OCI-M2 (cell line): ENCODE measurements around the gene XRCC5.

Experiments used
- DNase-seq: peaks from one replicate; lab custom pipeline; 2025; ENCODE audit not compliant: unreplicated experiment; lab: John Stamatoyannopoulos, UW

The XRCC5 gene

DNA sequence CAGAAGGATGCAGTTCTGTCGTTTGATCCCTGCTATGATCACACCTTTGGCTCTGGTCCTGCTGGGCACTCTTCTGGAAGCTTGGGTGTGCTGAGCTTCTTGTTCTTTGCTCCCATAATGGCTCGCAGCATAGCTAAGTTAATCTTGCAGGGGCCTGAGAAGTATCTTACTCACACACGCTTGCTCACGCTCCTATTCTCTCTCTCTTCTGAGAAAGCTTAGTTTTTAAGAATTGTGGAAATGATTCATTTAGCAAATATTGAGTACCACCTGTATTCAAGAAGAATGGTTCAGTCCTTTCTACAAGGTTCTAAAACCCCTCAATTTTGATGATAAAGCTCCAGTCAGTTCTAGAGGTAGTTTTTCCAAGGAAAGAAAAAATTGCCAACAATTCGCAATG, 40.6 kb downstream of the XRCC5 start:
- DNase-seq = no peak

DNA sequence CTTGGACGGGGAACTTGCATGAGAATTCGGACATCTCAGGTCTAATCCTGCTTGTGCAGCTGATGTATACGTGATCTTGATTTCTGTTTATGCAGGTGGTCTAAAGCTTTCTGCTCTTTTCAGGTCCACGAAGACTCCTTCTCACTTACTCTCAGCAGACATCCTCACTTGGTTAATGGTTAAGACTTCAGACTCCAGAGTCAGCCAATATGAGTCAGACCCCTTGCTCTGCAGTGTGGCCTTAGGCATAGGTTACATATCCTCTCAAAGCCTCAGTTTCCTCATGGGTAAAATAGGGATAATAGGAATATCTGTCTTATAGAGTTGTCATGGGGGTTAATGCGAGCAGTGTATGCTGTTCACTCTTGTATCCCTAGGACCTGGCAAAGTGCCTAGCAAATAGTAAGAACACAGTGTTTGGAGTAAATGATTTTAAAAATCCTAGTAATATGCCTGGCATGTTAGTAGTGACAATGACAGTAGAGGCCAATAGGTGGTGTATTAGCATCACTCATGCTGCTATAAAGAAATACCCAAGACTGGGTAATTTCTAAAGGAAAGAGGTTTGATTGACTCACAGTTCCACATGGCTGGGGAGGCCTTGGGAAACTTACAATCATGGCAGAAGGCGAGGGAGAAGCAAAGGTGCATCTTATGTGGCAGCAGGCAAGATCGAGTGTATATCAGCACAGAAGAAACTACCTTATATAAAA, 42.3 kb downstream of the XRCC5 start:
- no peak for DNase-seq

DNA sequence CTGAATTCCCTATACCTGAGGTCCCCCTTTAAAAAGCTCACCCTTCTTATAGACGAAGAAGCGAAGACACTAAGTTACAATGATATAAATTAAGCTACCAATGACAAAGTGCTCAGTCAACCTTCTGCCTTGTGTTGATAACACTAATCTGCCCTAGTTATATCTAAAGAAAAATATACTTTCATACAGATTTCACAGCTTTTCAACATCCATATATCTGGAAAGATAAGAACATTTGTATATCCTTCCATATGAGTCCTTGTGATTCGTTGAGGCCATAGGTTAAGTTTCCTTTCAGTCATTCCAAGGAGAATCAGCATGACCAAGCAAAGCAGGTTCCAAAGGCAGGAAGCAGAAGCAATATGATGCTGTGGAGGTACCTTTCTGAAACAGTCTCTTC, 46.8 kb downstream of the XRCC5 start:
- no peak for DNase-seq

DNA sequence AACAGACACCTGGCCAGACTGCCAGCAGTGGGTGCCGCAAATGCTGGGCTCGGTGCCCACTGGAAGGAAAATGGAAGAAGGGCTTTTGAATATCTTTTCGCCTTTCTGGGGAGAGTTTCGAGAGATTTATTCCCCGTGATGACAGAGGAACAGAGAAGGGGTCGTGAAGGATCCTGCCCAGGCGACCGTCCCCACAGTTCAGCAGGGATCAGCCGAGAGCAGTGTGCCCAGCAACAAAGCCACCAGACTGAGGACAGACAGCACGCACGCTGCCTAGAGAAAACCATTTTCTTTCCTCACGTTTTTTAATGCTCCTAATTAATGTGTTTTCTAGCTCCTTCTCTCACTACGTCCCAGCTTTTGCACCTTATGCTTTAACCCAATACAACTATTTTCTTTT, 47.7 kb downstream of the XRCC5 start:
- no peak for DNase-seq

DNA sequence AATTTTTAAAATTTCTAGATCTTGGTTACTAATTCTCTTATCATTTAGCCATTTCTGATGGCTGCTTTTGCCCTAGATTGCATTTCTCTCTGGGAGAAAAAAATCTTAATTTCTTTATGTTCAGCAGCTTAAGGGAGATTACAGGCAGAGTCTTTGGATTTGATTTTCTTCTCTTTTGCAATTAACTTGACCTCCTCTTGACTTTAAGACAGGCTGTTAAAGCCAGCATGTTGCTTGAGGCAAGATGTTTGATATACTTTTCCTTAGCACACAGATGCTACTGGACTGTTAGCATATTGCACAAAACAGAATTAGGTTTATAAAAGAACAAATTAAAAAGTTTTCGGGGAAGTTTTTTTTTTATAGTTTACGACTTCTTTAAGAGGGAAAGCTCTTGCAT, 50.0 kb downstream of the XRCC5 start:
- DNase-seq = no peak

DNA sequence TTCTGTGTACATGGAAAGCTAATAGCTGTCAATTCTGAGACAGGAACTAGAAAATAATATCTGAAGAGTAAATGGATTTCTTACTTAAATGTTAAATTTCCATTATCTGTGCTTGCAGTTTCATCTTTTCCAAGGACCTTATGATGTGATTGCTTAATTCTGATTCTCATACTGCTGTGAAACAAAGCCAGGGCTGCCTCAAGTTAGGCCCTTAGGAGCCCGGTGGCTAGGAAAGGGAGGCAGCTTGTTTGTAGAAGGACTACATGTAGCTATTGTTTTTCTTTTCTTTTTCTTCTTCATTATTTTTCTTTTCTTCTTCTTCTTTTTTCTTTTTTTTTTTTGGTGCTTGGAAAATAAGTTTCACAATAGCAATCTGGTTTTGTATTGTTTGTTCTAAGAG, 50.5 kb downstream of the XRCC5 start:
- no peak for DNase-seq

DNA sequence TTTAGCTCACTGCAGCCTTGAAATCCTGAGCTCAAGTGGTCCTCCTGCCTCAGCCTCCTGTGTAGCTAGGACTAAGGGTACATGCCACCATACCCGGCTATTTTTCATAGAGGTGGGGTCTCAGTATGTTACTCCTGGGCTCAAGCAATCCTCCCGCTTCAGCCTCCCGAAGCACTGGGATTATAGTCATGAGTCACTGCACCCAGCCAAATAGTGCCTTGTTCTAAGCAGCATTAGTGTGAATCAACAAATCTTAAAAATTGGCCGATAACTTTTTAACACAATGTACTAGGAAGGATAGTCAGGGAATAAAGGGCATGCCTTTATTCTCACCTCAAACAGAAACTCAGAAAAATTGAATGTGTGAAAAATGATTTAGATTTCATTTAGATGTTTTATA, 51.6 kb downstream of the XRCC5 start:
- no peak for DNase-seq

DNA sequence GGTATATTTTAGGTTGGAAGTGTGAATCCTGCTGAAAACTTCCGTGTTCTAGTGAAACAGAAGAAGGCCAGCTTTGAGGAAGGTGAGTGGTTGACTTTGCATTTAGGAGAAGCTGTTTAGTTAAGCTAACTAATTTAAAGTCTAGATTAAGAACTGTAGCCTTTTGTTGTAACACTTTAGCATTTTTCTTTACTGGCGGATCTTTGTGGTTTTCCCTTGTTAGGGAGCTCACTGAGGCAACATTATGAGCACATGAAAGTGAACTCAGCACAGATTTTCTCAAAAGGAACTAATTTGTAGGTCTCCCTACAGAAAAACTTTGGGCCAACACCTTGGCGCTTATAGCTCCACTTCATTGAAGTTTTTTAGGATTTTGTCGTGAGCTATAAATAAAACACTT, 52.8 kb downstream of the XRCC5 start:
- DNase-seq = no peak

DNA sequence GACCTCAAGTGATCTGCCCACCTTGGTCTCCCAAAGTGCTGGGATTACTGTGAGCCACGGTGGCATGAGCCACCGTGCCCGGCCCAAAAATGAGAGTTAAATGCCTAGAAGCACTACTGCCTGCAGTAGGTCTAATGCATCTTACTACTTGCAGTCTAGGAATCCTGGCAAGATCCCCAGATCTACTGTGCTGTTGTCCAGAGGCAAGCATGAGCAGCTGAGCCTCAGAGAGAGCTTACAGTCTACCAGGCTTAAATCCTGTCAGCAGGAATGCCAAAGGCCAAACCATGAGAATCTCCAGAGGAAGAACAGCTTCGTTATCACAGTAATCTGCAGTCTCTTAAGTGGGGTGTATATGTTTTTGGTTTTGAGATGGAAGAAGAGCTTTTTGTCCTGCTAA, 54.4 kb downstream of the XRCC5 start:
- no peak for DNase-seq

DNA sequence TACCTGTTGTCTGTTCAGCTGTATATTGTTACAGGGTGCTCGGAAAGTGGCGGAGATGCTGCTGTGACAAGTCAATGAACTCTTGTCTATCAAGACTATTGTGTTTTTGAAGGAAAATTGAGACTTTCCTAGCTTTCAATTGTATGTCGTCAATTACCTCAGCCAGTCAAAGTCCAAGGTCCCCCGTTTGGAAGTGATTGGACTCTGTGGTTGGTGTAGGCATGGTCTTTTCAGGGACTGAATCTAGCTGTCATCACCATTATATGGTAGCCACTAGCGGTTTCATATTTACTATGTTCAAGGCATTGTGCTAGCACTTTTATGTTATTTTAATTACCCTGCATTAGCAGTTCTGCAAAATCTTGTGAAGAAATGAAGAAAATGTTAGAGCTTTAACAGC, 54.9 kb downstream of the XRCC5 start:
- no peak for DNase-seq

DNA sequence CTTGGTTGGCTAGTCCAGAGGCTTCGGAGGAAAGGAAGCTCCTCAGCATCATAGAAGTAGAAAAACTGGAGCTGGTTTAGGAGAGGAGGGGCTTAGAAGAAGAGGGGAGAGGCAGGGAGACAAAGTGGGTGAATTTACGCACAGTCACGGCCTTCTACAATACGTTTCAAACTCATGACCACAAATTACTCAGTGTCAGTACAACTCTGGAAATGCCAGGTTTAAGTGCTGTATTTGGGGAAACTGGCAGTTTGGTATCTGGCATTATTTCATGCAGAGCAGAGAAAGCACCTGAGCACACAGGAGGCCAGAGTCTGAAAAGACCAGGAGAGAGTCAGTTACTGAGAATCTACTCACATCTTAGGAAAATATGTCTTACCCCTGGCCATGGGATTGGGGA, 55.4 kb downstream of the XRCC5 start:
- DNase-seq = no peak

DNA sequence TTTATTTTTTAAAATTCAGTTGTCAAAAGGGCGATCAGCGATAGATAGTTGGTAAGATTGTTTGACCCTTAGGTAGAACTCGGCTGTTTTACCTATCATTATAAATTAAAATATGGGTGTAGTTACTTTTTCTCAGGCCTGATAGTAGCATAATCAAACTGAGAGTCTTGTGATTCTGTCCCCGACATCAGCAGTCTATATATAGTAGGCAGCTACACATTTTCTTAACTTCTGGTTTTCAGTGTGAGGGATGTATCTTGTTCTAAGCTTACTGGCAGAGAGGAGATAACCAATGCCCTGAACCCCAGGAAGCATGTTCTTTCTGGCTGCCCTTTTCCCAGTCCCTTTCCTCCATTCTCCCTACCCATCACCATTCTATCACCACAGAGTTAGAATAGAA, 56.6 kb downstream of the XRCC5 start:
- DNase-seq = no peak

DNA sequence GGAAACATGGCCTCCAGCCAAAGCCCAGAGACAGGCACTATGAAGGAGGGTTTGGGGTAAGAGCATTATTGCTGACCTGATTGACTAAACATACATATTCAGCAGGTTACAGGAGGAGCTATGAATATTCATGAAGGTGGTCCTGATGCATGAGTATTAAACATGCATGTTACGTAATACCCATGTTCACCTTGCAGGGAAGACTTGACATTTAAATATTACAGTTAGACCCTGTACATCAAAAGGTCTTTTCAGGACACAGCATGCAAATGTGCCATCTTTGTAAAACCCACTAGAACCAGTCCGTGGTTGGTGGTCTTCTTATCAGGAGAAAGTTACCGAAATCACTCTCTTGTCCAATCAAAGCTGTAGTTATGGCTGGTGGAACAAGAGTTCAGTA, 59.9 kb downstream of the XRCC5 start:
- DNase-seq = no peak

DNA sequence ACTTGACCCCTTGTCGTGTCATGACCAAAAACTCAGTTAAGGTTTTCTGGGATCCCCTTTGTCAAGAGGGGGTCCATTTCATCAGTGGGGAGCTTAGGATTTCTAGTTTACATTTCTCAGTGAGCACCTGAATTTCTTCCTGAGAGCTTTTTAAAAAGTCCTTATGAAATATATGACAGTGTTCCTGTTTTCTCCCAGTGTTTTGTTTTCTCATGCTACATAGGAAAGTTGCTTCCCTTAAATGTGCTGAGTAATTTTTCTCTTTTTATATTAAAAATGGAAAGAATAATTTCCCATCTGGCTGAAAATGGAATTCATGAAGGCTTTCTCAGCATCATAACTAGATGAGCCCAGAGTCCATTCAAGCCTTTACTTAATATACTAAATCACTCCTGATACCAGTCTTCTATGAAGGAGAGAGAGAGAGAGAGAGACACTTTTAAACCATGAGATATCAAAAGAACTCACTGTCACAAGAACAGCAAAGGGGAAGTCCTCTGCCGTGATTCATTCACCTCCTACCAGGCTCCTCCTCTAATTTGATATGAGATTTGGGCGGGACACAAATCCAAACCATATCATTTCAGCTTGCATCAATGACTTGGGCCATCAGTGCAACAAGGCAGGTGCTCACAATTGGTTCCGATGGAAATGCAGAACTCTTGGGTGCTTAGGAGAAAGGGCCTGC, 61.1 kb downstream of the XRCC5 start:
- no peak for DNase-seq

DNA sequence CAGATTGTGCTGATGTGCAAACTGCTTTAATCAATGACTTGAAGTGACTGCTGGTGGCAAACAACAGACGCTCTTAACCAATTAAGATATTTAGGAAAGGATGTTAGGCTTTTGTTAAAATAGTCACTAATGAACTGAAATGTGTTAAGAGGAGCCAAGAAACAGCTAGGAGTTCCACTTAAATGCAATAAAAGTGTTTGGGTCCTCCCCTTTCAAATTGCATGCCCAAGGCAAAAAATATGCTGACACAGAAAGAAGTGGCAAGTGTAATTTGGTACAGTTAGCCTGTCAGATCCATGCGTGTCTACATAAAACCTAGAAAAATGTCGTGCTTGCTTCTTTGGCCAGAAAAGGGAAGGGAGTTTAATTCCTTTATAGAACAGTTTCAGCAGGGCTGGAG, 61.9 kb downstream of the XRCC5 start:
- no peak for DNase-seq

DNA sequence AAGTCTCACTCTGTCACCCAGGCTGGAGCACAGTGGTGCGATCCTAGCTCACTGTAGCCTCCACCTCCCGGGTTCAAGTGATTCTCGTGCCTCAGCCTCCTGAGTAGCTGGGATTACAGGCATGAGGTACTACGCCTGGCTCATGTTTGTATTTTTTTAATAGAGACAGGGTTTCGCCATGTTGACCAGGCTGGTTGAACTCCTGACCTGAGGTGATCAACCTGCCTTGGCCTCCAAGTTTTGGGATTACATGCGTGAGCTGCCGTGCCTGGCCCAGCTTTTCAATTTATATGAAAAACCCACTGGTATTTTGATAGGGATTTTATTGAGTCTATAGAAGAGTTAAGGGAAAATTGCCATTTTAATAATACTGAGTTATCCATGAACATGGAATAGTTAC, 63.3 kb downstream of the XRCC5 start:
- no peak for DNase-seq

DNA sequence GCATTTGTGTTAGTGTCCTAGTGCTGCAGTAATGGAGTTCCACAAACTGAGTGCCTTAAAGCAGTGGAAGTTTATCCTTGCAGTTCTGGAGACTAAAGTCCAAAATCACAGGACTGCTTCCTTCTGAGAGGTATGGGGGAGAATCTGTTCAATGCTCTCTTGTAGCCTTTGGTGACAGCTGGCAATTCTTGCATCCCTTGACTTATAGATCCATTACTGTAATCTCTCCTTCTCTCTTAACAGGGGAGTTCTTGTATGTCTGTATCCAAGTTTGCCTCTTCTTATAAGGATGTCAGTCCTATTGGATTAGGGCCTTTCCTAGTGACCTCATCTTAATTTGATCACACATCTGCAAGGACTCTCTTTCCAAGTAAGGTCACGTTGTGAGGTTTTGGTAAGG, 69.9 kb downstream of the XRCC5 start:
- DNase-seq = no peak

DNA sequence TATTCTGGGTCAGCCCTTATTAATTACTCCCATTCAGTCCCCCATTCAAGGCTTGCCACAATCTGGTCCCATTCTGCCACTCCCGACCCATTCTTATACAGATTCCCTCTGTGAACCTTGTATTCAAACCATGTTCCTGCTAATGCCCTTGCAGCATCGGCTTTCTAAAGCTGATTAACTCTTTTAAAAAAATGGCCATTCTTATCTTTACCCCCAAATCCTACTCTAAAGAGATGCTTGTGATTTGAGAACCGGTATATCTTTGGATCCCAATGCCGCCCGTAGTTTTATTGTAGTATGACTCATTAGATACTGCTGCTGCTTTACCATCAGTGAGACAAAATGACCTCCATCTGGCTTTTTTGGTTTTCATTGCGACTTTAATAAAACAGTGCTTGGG, 72.2 kb downstream of the XRCC5 start:
- no peak for DNase-seq

DNA sequence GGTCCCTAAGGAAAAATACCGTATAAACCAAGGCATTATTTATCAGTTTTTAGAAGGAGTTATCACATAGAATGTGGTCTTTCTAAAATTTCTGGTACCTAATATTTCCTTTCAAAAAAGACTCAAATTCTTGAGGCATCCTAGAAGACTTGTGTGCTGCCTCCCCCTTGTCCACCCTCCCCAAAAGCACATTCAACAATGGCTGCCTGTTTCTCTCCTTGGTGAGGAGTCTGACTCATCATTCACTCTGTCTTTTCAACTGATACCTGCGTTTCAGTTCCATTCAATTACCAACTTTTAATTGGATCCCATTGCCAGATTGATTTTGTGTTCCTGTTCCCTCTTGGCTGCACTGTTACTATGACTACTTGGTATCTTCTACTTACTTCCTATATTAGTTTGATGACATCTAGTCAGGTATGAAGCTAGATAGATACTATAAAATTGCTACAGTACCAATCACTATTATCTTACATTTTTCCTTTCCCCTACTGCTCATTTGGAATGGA, 72.9 kb downstream of the XRCC5 start:
- DNase-seq = no peak

DNA sequence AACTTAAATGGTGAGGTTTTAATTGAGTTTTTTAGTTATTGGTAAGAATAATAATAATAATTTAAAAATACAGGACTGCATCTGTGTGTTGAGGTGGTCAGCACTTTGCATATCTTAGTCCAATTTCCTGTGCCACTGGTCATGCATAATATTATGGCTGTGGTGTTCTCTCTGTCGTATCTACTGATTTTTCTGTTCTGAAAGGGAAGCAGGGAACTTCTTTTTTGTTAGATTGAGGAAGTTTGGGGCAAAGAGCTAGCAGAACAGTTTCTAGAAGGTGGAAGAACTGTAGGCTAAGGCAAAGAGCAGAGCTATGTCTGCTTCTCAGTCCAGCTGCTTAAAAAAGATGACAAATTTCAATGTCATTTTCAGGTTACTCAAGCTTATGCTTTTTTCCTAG, 74.3 kb downstream of the XRCC5 start:
- no peak for DNase-seq

DNA sequence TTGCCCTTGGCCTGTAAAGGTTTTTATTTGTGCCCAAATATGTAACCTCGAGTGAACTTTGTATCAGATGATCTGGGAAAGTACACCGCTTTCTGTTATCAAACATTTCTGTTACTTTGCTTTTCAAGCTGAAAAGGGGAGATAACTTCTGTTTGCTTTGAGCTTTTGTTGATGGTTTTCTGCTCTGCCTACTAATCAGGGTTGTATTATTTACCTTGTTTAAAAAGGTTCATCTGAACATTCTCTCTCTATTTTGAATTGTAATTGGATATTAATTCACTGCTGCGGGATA, 79.4 kb downstream of the XRCC5 start:
- DNase-seq = no peak

DNA sequence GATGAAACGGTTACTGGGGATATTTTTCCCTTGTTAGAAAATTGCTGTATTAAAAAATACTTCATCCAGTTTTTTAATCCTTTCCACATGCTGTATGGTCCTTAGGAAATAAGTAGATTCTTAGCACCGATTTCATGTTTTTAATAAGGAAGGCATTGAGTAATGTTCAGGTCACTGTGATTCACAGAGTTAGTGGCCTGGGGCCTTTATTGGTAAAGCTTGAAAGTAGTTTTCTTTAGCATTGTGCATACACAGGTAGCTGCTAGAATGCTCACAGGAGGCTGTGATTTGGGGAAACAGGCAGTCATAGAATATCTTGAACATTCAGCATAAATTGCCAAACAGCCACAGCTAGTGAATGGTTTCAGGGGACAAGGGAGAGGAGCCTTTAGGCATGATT, 79.8 kb downstream of the XRCC5 start:
- DNase-seq = no peak

DNA sequence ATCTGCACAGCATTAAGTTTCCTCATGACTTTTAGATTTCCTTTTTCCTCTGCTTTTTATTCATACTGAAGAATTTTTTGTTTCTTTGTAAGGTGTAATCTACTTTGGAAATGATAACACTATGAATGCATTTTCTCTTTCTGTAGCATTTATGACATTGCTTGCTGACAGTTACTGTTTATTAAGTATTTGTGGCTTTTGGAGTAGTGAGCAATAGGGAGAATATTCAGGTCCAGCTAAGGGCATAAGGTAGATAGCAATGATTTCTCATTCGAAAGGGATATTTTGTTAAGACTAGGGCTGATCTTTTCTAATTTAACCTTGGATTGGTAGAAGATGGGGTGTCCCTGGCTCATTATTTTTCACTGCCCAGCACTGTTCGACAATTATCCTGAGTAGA, 80.3 kb downstream of the XRCC5 start:
- no peak for DNase-seq
